Stimulated activated naive CD8-positive, alpha-beta T cell treated with anti-CD3 and anti-CD28 coated beads, Interleukin-15, Interleukin-2, amounts not matched to agents 100 ng/mL and 50 ng/mL, for 24 hours (primary cell): ENCODE results near the gene TP53BP2.

Source experiments
- H3K27ac Mint-ChIP-seq: one replicate; pipeline ENCODE4 v1.8.0; 2021; ENCODE audit warnings: mild to moderate bottlenecking, mixed read lengths
- H3K27me3 Mint-ChIP-seq: one replicate; pipeline ENCODE4 v1.8.0; 2021; ENCODE audit warnings: mixed read lengths
- H3K36me3 Mint-ChIP-seq: one replicate; pipeline ENCODE4 v1.8.0; 2021; ENCODE audit warnings: low read depth, mixed read lengths
- H3K4me1 Mint-ChIP-seq: one replicate; pipeline ENCODE4 v1.8.0; 2021; ENCODE audit warnings: low read depth, mixed read lengths
- H3K4me3 Mint-ChIP-seq: one replicate; pipeline ENCODE4 v1.8.0; 2021; ENCODE audit warnings: mild to moderate bottlenecking, mixed read lengths
- H3K9me3 Mint-ChIP-seq: one replicate; pipeline ENCODE4 v1.8.0; 2021; ENCODE audit warnings: mixed read lengths

Gene TP53BP2

DNA sequence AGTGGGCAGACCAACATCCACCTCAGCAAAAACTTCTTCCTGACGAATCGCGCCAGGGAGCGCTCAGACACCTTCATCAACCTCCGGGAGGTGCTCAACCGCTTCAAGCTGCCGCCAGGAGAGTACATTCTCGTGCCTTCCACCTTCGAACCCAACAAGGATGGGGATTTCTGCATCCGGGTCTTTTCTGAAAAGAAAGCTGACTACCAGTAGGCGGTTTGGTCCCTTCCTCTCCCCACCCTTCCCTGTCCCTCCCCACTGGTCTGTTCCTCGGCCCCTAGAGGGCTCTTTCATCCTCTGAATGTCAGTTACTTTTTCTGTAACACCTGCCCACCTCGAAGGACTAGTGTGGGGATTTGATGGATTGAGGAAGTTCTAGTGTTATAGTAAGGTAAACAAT, 86.5 kb downstream of the TP53BP2 start:
- H3K27ac Mint-ChIP-seq = no peak overlapping the region
- H3K36me3 Mint-ChIP-seq = peaks cover 31% of the 10 kb centered on the region
- no peaks in the 10 kb centered on the region for H3K27me3 Mint-ChIP-seq
- H3K9me3 Mint-ChIP-seq = no peaks in the 10 kb centered on the region
- no peak overlapping the region for H3K4me3 Mint-ChIP-seq
- H3K4me1 Mint-ChIP-seq = no peaks in the 10 kb centered on the region

DNA sequence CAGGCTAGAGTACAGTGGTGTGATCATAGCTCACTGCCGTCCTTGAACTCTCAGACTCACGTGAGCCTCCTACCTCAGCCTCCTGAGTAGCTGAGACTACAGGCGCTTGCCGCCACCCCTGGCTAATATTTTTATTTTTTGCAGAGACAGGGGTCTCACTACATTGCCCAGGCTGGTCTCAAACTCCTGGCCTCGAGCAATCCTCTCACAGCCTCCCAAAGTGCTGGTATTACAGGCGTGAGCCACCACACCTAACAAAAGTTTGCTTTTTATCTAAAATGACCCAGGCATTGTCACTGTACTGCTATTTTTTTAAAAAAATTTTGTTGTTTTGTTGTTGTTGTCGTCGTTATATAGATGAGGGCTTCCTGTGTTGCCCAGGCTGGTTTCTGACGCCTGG, 87.0 kb downstream of the TP53BP2 start:
- Mint-ChIP-seq H3K36me3 (peaks cover 30% of the 10 kb centered on the region), H3K27me3 (no peaks in the 10 kb centered on the region), H3K4me1 (no peaks in the 10 kb centered on the region), H3K9me3 (no peaks in the 10 kb centered on the region), H3K4me3 (no peak overlapping the region), H3K27ac (no peak overlapping the region)

DNA sequence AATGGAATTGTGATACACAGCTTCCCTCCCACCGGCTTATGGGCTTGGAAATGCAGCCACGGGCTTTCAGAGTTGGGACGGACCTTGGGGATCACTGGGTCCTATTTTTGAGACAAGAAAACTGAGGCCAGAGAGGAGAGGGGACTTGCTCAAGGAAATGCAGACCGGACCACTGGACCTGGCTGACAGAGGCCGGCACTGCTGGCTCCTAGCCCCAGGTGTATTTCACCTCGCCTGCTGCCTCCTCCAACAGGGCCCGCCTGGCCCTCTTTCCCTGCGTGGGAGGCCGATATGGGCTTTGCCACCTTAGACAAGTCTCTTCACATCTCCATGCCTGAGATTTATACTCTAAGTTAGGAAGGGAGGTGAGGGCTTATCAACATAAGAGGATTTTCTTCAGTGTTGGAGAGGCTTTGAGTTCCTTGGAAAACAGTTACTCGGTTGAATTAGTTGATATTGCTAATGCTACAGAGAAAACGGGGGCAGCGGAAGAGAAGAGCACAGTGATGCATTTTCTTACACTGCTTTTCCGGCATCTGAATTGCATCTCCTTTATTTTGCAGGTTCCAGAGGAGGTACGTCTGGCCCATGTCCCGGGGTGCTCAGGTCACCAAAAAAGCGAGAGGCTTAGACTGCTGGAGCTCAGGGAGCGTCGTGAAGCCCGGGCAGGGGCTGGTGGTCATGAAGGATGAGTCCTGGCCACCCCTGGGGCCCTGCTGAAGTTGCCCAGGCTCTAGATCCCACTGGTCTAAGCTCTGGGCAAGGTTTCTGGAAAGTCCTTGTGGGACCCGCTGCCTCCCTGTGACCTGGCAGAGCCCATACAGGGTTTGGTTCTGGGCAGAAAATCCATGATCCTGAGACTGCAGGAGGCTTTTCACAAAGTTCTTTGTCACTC, 88.7 kb downstream of the TP53BP2 start:
- H3K4me1 Mint-ChIP-seq = no peaks in the 10 kb centered on the region
- H3K36me3 Mint-ChIP-seq = peaks cover 28% of the 10 kb centered on the region
- no peaks in the 10 kb centered on the region for H3K27me3 Mint-ChIP-seq
- H3K27ac Mint-ChIP-seq = no peak overlapping the region
- no peak overlapping the region for H3K4me3 Mint-ChIP-seq
- no peaks in the 10 kb centered on the region for H3K9me3 Mint-ChIP-seq

DNA sequence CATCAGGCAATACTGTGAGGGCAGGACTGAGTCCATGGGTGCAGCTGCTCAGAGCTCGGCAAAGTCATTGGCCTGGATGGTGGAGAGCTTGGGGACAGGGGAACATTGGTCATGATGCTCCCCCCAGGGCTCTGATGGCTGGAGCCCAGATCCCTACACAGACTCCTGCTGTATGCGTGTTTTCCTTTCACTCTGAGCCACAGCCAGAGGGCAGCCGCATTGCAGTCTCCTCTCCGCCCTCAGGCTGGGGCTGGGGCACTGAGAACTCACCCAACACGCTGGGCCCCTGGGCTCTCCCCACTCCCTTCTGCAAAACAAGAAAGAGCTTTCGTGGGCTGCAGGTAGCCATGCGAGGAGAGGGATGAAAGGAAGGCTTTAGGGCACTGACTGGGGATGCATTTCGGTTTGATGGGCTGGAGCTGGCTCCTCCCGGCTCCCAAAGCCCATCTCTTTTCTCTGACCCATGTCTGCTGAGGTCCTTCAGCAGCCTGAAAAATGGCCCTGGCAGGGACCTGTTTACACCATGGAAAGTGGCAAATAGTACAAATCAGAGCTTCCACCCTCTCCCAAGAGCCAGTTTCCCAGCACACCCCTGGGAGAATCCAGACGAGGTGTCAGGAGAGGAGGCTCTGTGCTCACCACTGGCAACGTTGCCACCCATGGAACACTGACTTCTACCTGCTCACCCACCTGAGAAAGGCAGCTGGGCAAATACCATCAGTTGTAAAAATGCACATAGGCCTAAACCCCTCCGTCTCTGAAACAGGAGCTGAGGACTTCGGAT, 89.6 kb downstream of the TP53BP2 start:
- Mint-ChIP-seq H3K4me1 (no peaks in the 10 kb centered on the region), H3K27ac (no peak overlapping the region), H3K36me3 (peaks cover 27% of the 10 kb centered on the region), H3K4me3 (no peak overlapping the region), H3K9me3 (no peaks in the 10 kb centered on the region), H3K27me3 (no peaks in the 10 kb centered on the region)

- no peak overlapping the region for H3K27ac Mint-ChIP-seq
- no peaks in the 10 kb centered on the region for H3K27me3 Mint-ChIP-seq
- peaks cover 26% of the 10 kb centered on the region for H3K36me3 Mint-ChIP-seq
- no peak overlapping the region for H3K4me3 Mint-ChIP-seq
- no peaks in the 10 kb centered on the region for H3K4me1 Mint-ChIP-seq
- H3K9me3 Mint-ChIP-seq = no peaks in the 10 kb centered on the region
Observed at GRCh38 chr1:223755432-223755792, 90.3 kb downstream of the TP53BP2 start.

GRCh38 chr1:223754681-223755431, 90.9 kb downstream of the TP53BP2 start:
- H3K27ac Mint-ChIP-seq = no peak overlapping the region
- H3K9me3 Mint-ChIP-seq = no peaks in the 10 kb centered on the region
- H3K4me1 Mint-ChIP-seq = no peaks in the 10 kb centered on the region
- H3K27me3 Mint-ChIP-seq = no peaks in the 10 kb centered on the region
- H3K4me3 Mint-ChIP-seq = no peak overlapping the region
- peaks cover 31% of the 10 kb centered on the region for H3K36me3 Mint-ChIP-seq

DNA sequence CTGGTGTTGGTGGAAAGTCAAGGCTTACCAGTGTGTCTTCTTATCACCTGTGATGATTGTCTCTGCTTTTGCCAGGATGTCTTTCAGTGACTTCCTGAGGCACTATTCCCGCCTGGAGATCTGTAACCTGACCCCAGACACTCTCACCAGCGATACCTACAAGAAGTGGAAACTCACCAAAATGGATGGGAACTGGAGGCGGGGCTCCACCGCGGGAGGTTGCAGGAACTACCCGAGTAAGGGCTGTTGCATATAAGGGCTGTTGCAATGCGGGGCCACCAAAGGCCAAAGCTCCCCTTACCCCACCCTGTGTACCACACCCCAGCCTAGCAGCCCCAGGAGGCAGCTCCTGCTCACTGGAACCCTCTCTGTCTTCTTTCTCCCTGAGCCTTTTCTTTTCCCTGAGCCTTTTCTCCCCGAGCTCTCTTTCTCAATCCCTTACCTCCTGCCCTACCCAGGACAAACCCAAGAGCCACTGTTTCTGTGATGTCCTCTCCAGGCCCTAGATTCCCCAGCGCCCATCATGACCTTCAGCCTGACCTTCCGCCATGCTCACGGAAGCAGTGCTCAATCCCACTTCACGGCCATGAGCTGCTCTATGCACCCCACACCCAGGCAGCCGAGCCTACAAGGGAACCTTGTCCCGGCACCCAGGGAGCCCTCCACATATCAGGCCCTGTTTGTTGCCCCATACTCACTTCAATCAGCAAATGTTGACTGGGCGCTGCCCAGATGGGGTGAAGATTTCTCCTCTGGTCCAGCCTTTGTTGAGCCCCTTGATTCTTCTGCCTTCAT, 92.8 kb downstream of the TP53BP2 start:
- no peaks in the 10 kb centered on the region for H3K9me3 Mint-ChIP-seq
- H3K36me3 Mint-ChIP-seq = peaks cover 32% of the 10 kb centered on the region
- H3K27me3 Mint-ChIP-seq = no peaks in the 10 kb centered on the region
- peak overlapping the region; percentile 31 for H3K27ac Mint-ChIP-seq
- peaks cover 6% of the 10 kb centered on the region for H3K4me1 Mint-ChIP-seq
- no peak overlapping the region for H3K4me3 Mint-ChIP-seq

DNA sequence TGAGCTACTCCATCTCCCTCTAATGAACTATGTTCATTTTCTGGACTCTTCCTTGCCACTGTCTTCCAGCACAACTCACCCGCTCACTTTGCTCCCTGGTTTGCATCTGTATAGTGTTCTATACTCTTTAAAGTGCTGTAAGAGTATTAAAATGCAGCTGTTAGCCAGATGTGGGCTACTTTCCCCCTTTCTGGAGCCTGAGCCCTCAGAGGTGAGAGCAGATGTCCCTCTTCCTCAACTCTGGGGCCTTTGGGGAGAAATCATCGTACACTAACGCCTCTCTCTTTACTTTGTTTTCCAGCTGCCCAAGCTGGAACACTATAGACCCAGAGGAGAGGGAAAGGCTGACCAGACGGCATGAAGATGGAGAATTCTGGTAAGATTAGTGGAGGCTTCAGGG, 94.1 kb downstream of the TP53BP2 start:
- H3K4me1 Mint-ChIP-seq = peaks cover 13% of the 10 kb centered on the region
- H3K27me3 Mint-ChIP-seq = no peaks in the 10 kb centered on the region
- H3K27ac Mint-ChIP-seq = no peak overlapping the region
- peaks cover 35% of the 10 kb centered on the region for H3K36me3 Mint-ChIP-seq
- no peak overlapping the region for H3K4me3 Mint-ChIP-seq
- no peaks in the 10 kb centered on the region for H3K9me3 Mint-ChIP-seq

DNA sequence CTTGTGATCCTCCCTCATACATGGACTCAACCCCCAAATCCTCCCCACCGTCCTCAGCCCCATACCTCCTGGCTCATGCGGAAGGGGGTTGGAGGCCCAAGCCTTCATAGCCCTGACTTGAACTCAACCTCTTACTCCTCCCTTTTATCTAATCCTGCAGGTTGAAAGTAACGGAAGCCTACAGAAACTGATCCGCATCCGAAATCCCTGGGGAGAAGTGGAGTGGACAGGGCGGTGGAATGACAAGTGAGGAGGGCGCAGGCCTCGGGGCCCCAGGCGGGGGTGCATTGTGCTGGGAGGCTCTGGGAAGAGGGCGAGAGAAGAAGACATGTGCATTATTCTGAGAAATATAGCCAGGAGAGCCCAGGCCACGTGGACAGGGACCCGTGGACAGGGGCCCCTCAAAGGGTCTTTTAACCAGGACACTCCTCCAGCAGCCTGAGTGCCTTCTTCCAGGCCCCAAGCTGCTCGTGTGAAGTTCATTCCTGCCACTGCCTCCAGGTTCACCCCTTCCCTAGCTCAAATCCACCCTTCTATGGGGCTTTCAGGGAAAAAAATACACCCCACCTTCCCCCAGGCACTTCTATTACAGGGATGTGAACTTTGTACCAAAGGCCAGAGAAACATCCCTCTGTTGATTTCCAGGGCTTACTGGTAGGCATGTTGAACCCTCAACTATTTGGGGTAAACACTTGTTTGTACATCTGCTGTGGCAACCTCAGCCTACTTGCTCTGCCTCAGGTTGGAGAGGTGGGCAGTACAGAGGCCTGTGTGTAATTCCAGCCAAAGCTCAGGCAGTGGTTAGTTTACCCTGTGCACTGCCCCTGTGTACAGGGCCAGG, 94.8 kb downstream of the TP53BP2 start:
- H3K27ac Mint-ChIP-seq = no peak overlapping the region
- no peaks in the 10 kb centered on the region for H3K9me3 Mint-ChIP-seq
- H3K4me3 Mint-ChIP-seq = no peak overlapping the region
- H3K36me3 Mint-ChIP-seq = peaks cover 35% of the 10 kb centered on the region
- peaks cover 13% of the 10 kb centered on the region for H3K4me1 Mint-ChIP-seq
- H3K27me3 Mint-ChIP-seq = no peaks in the 10 kb centered on the region

- Mint-ChIP-seq H3K4me1 (peaks cover 13% of the 10 kb centered on the region), H3K27me3 (no peaks in the 10 kb centered on the region), H3K4me3 (peak overlapping the region; percentile 63), H3K9me3 (no peaks in the 10 kb centered on the region), H3K27ac (no peak overlapping the region), H3K36me3 (peaks cover 33% of the 10 kb centered on the region)
Observed at GRCh38 chr1:223748773-223749733, 96.7 kb downstream of the TP53BP2 start.

GRCh38 chr1:223748405-223748772, 97.4 kb downstream of the TP53BP2 start:
- no peak overlapping the region for H3K27ac Mint-ChIP-seq
- H3K9me3 Mint-ChIP-seq = no peaks in the 10 kb centered on the region
- H3K36me3 Mint-ChIP-seq = peaks cover 32% of the 10 kb centered on the region

GRCh38 chr1:223747838-223748335, 97.9 kb downstream of the TP53BP2 start:
- peaks cover 27% of the 10 kb centered on the region for H3K36me3 Mint-ChIP-seq
- H3K4me1 Mint-ChIP-seq = peaks cover 13% of the 10 kb centered on the region
- no peak overlapping the region for H3K27ac Mint-ChIP-seq

More at GRCh38 chr1:223748405-223748772, 97.4 kb downstream of the TP53BP2 start:
- no peak overlapping the region for H3K4me3 Mint-ChIP-seq
- H3K4me1 Mint-ChIP-seq = peaks cover 13% of the 10 kb centered on the region
- no peaks in the 10 kb centered on the region for H3K27me3 Mint-ChIP-seq

GRCh38 chr1:223745731-223746130, 100.0 kb downstream of the TP53BP2 start:
- Mint-ChIP-seq H3K27ac (no peak overlapping the region), H3K27me3 (no peaks in the 10 kb centered on the region), H3K4me1 (peaks cover 13% of the 10 kb centered on the region), H3K36me3 (peaks cover 16% of the 10 kb centered on the region), H3K4me3 (no peak overlapping the region), H3K9me3 (no peaks in the 10 kb centered on the region)

More at GRCh38 chr1:223747838-223748335, 97.9 kb downstream of the TP53BP2 start:
- Mint-ChIP-seq H3K4me3 (no peak overlapping the region), H3K9me3 (no peaks in the 10 kb centered on the region), H3K27me3 (no peaks in the 10 kb centered on the region)
